Choroid plexus epithelial cell (primary cell): ENCODE measurements around the gene CAPN2.
A peak's percentile ranks its signal among the peaks of the same experiment; 100 is the strongest.

Source experiments
- DNase-seq: peaks from one replicate; pipeline ENCODE4 v3.0.0-alpha.2; 2010; ENCODE audit warnings: low read depth
- H3K4me3 ChIP-seq: 2 replicates; pipeline ENCODE4 v1.5.1; 2011; ENCODE audit warnings: low read depth, mild to moderate bottlenecking, control low read depth, low read length, moderate library complexity
- CTCF ChIP-seq: conservative IDR thresholded peaks from 2 replicates; pipeline ENCODE4 v1.5.1; 2011; ENCODE audit warnings: low read depth, mild to moderate bottlenecking, control low read depth, inconsistent platforms, low read length, moderate library complexity

CAPN2 gene

GRCh38 chr1:223774134-223774814, 61.9 kb downstream of the CAPN2 start:
- DNase-seq = peak; percentile 13
- H3K4me3 ChIP-seq = no peak overlapping the region
- no peak for TF ChIP-seq CTCF

- TF ChIP-seq CTCF = no peak
- DNase-seq = peak; percentile 82
- H3K4me3 ChIP-seq = no peak overlapping the region
Observed at GRCh38 chr1:223775054-223775453, 62.7 kb downstream of the CAPN2 start.

GRCh38 chr1:223775711-223776074, 63.4 kb downstream of the CAPN2 start:
- H3K4me3 ChIP-seq = no peak overlapping the region
- DNase-seq = no peak
- TF ChIP-seq CTCF = no peak

- no peak for TF ChIP-seq CTCF
- DNase-seq = peak; percentile 98
- H3K4me3 ChIP-seq = no peak overlapping the region
Observed at GRCh38 chr1:223776075-223776814, 63.9 kb downstream of the CAPN2 start.

GRCh38 chr1:223776826-223777454, 64.6 kb downstream of the CAPN2 start:
- TF ChIP-seq CTCF = no peak
- H3K4me3 ChIP-seq = no peak overlapping the region
- peak; percentile 55 for DNase-seq

GRCh38 chr1:223780318-223780717, 68.0 kb downstream of the CAPN2 start:
- TF ChIP-seq CTCF = no peak
- no peak for DNase-seq
- no peak overlapping the region for H3K4me3 ChIP-seq
